CD4-positive, alpha-beta memory T cell (primary cell): ENCODE measurements around the gene CAMTA2. TPM values are rescaled to one million over a fixed set of nuclear protein-coding genes. Genes with fewer than 3 reads are reported as not detected.

ENCODE experiments used
- CTCF ChIA-PET: fragments of 350-600 bp; sonication (Branson Sonifier 250); formaldehyde crosslinking; loops from one replicate; lab custom pipeline; 2021; ENCODE audit warnings: inconsistent platforms; ENCODE audit not compliant: partially characterized antibody; lab: Charles Lee
- POLR2A ChIA-PET: fragments of 350-600 bp; sonication (Branson Sonifier 250); formaldehyde crosslinking; loops from one replicate; lab custom pipeline; 2021; ENCODE audit not compliant: partially characterized antibody; lab: Charles Lee
- DNase-seq, 5 donors: peaks; one replicate each; pipeline versions ENCODE4 v3.0.0 to v3.0.0-alpha.2; 2020 to 2022; ENCODE audit warnings: mixed read lengths in 1 of 5
- H3K27ac ChIP-seq: one replicate; pipeline ENCODE4 v1.7.0; 2013; ENCODE audit warnings: low read depth, low read length
- H3K27me3 ChIP-seq: 2 replicates; pipeline ENCODE4 v1.7.0; 2013; ENCODE audit warnings: mild to moderate bottlenecking, low read length, moderate library complexity; ENCODE audit not compliant: insufficient read depth
- H3K36me3 ChIP-seq: 2 replicates; pipeline ENCODE4 v1.7.0; 2013; ENCODE audit warnings: mild to moderate bottlenecking, low read length, moderate library complexity; ENCODE audit not compliant: insufficient read depth
- H3K4me1 ChIP-seq: 2 replicates; pipeline ENCODE4 v1.7.0; 2013; ENCODE audit warnings: mild to moderate bottlenecking, low read length, moderate library complexity; ENCODE audit not compliant: insufficient read depth
- H3K4me3 ChIP-seq, 2 donors: one replicate each; pipeline ENCODE4 v1.7.0; 2013; ENCODE audit warnings: low read length in 2 of 2, mild to moderate bottlenecking in 1 of 2
- H3K9me3 ChIP-seq, 2 donors: one replicate each; pipeline ENCODE4 v1.7.0; 2013; ENCODE audit warnings: low read length in 2 of 2, control low read depth in 1 of 2; ENCODE audit not compliant: control insufficient read depth in 1 of 2
- H3K27ac Mint-ChIP-seq, 7 donors: one replicate each; pipeline ENCODE4 v1.8.0; 2020 to 2021; ENCODE audit warnings: mixed read lengths in 7 of 7, mild to moderate bottlenecking in 6 of 7, inconsistent platforms in 3 of 7, moderate library complexity in 3 of 7
- H3K27me3 Mint-ChIP-seq, 2 donors: one replicate each; pipeline ENCODE4 v1.8.0; 2020 to 2021; ENCODE audit warnings: mixed read lengths in 2 of 2
- H3K36me3 Mint-ChIP-seq, 2 donors: one replicate each; pipeline ENCODE4 v1.8.0; 2020 to 2021; ENCODE audit warnings: mixed read lengths in 2 of 2, inconsistent platforms in 1 of 2, mild to moderate bottlenecking in 1 of 2
- H3K4me1 Mint-ChIP-seq, 4 donors: one replicate each; pipeline ENCODE4 v1.8.0; 2020 to 2021; ENCODE audit warnings: mixed read lengths in 4 of 4, mild to moderate bottlenecking in 1 of 4
- H3K4me3 Mint-ChIP-seq, 8 donors: one replicate each; pipeline ENCODE4 v1.8.0; 2020 to 2021; ENCODE audit warnings: mixed read lengths in 8 of 8, mild to moderate bottlenecking in 7 of 8, moderate library complexity in 6 of 8, inconsistent platforms in 3 of 8
- H3K9me3 Mint-ChIP-seq, 8 donors: one replicate each; pipeline ENCODE4 v1.8.0; 2020 to 2021; ENCODE audit warnings: mixed read lengths in 8 of 8, mild to moderate bottlenecking in 5 of 8, inconsistent platforms in 3 of 8, moderate library complexity in 1 of 8
- intact Hi-C: fragments of 100-400 bp; cut with micrococcal nuclease; formaldehyde crosslinking; loops from one replicate; pipeline ENCODE4 v1.15.1; 2023
- polyA plus RNA-seq, 2 donors: library from polyadenylated mRNA; unstranded; fragments of 300-500 nt; fragmentation: Illumina TruSeq; gene quantifications; one replicate each; pipeline ENCODE4 v1.2.3, GENCODE V29; 2021
- total RNA-seq, 2 experiments: library from RNA; stranded (reverse); gene quantifications; one replicate each; pipeline ENCODE4 v1.2.3, GENCODE V29; 2021

Gene CAMTA2
- total and polyA plus RNA-seq, 4 experiments from 2014 or later, result 4.6 to 84.8 (median 44.2) TPM

GRCh38 chr17:4958102-4958501 is 29.4 kb downstream of the CAMTA2 start:
- DNase-seq, result no peak
- peaks cover 4 to 14% (median 10%) of the 10 kb centered on the region in 4 donors for H3K4me1 Mint-ChIP-seq
- H3K27ac Mint-ChIP-seq, result no peak overlapping the region
- Histone ChIP-seq H3K4me1 (no peaks in the 10 kb centered on the region), H3K4me3 (no peak overlapping the region), H3K9me3 (no peaks in the 10 kb centered on the region), H3K36me3 (peaks cover 16% of the 10 kb centered on the region), H3K27me3 (no peaks in the 10 kb centered on the region), H3K27ac (no peak overlapping the region)
- no peaks in the 10 kb centered on the region for H3K27me3 Mint-ChIP-seq
- intact Hi-C loops, result no loop called here
- H3K4me3 Mint-ChIP-seq, result no peak overlapping the region
- POLR2A ChIA-PET, result interaction anchor here (25.3 to 27.9 kb wide), 2 partner anchors 10 to 12 kb away, joined by 973 read pairs; partner anchors contain the start of genes ENO3, PFN1, RNF167 and SLC25A11
- peaks cover 10 to 17% of the 10 kb centered on the region in 2 donors for H3K36me3 Mint-ChIP-seq
- no peaks in the 10 kb centered on the region for H3K9me3 Mint-ChIP-seq
- CTCF ChIA-PET, result interaction anchor here (1.2 to 5.1 kb wide), 5 partner anchors 9 to 55 kb away, joined by 3 to 33 read pairs (median 5); partner anchors contain the start of genes RNF167, SLC25A11 and SPAG7

GRCh38 chr17:4956493-4957061 is 30.9 kb downstream of the CAMTA2 start:
- no peaks in the 10 kb centered on the region for H3K27me3 ChIP-seq
- ChIA-PET POLR2A (interaction anchor here (0.9 to 27.9 kb wide), 3 partner anchors 11 to 50 kb away, joined by 3 to 973 read pairs (median 973); partner anchors contain the start of genes ENO3, PFN1, RNF167 and SLC25A11), CTCF (interaction anchor here (0.8 to 5.1 kb wide), 5 partner anchors 11 to 53 kb away, joined by 3 to 33 read pairs (median 4); partner anchors contain the start of gene SPAG7)
- intact Hi-C loops, result loop anchor here (1.0 kb wide), 1 partner anchor 47 kb away; no protein-coding TSS in a partner anchor
- no peak overlapping the region for H3K27ac ChIP-seq
- no peaks in the 10 kb centered on the region for H3K4me1 ChIP-seq
- H3K9me3 ChIP-seq, result no peaks in the 10 kb centered on the region
- DNase-seq, result peak in 2 of 5 donors; percentile 29 to 35
- H3K36me3 ChIP-seq, result peaks cover 16% of the 10 kb centered on the region
- Mint-ChIP-seq H3K36me3 (peaks cover 10 to 16% of the 10 kb centered on the region in 2 donors), H3K27me3 (no peaks in the 10 kb centered on the region), H3K9me3 (no peaks in the 10 kb centered on the region), H3K4me1 (peaks cover 4 to 17% (median 10%) of the 10 kb centered on the region in 4 donors), H3K4me3 (no peak overlapping the region), H3K27ac (peak overlapping the region in 1 of 7 donors; percentile 50)
- H3K4me3 ChIP-seq, result no peak overlapping the region

GRCh38 chr17:4955091-4955490 is 32.4 kb downstream of the CAMTA2 start:
- Histone ChIP-seq H3K4me1 (peaks cover 13% of the 10 kb centered on the region), H3K27me3 (no peaks in the 10 kb centered on the region), H3K4me3 (no peak overlapping the region), H3K36me3 (peaks cover 10% of the 10 kb centered on the region), H3K9me3 (no peaks in the 10 kb centered on the region), H3K27ac (no peak overlapping the region)
- H3K4me1 Mint-ChIP-seq, result peaks cover 6 to 32% (median 17%) of the 10 kb centered on the region in 4 donors
- DNase-seq, result no peak
- H3K27ac Mint-ChIP-seq, result no peak overlapping the region
- CTCF ChIA-PET, result interaction anchor here (0.6 to 5.1 kb wide), 5 partner anchors 12 to 697 kb away, joined by 3 to 33 read pairs (median 5); partner anchors contain the start of genes RNF167, SLC25A11 and SPAG7
- POLR2A ChIA-PET, result interaction anchor here (1.2 to 27.9 kb wide), 3 partner anchors 9 to 46 kb away, joined by 3 to 973 read pairs (median 973); partner anchors contain the start of genes ENO3, PFN1, RNF167 and SLC25A11
- no peaks in the 10 kb centered on the region for H3K27me3 Mint-ChIP-seq
- intact Hi-C loops, result no loop called here
- no peak overlapping the region for H3K4me3 Mint-ChIP-seq
- H3K36me3 Mint-ChIP-seq, result peaks cover 2 to 8% of the 10 kb centered on the region in 2 donors
- H3K9me3 Mint-ChIP-seq, result no peaks in the 10 kb centered on the region

- Histone ChIP-seq H3K9me3 (no peaks in the 10 kb centered on the region), H3K27me3 (no peaks in the 10 kb centered on the region), H3K4me3 (no peak overlapping the region), H3K36me3 (no peaks in the 10 kb centered on the region), H3K27ac (no peak overlapping the region), H3K4me1 (peaks cover 13% of the 10 kb centered on the region)
- H3K4me1 Mint-ChIP-seq, result peaks cover 6 to 36% (median 20%) of the 10 kb centered on the region in 4 donors
- CTCF ChIA-PET, result interaction anchor here (0.6 to 5.1 kb wide), 2 partner anchors 44 to 52 kb away, joined by 3 to 33 read pairs; no protein-coding TSS in a partner anchor
- H3K4me3 Mint-ChIP-seq, result no peak overlapping the region
- POLR2A ChIA-PET, result interaction anchor here (0.8 to 25.3 kb wide), 5 partner anchors 9 to 44 kb away, joined by 3 to 973 read pairs (median 7); partner anchors contain the start of genes CAMTA2, RNF167, SLC25A11 and SPAG7
- H3K27ac Mint-ChIP-seq, result peak overlapping the region in 2 of 7 donors; percentile 29 to 61
- peaks cover 0 to 8% of the 10 kb centered on the region in 2 donors for H3K36me3 Mint-ChIP-seq
- intact Hi-C loops, result no loop called here
- peaks cover 0 to 2% (median 0%) of the 10 kb centered on the region in 8 donors for H3K9me3 Mint-ChIP-seq
- DNase-seq, result no peak
- H3K27me3 Mint-ChIP-seq, result no peaks in the 10 kb centered on the region
Observed at GRCh38 chr17:4953451-4953961, 34.0 kb downstream of the CAMTA2 start.

DNA sequence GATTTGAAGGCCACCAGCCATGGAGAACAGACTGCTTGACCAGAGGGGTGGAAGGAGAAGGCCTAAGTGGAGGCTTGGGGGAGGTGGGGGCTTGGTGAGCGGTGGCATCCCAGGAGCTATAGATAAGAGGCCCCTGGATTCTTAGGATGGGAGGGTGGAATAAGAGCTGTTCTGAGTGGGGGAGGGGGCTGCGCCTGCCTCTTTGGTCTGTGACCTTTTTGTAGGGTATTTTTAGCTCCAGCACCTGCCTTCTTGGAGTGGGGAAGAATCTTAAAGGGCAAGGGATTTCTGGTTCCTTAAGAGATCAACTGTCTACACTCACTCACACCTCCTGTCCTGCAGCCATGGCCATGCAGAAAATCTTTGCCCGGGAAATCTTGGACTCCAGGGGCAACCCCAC is 36.0 kb downstream of the CAMTA2 start:
- H3K27ac Mint-ChIP-seq, result peak overlapping the region in 4 of 7 donors; percentile 37 to 92 (median 56)
- H3K4me1 ChIP-seq, result peaks cover 17% of the 10 kb centered on the region
- peaks cover 6 to 45% (median 20%) of the 10 kb centered on the region in 4 donors for H3K4me1 Mint-ChIP-seq
- H3K4me3 ChIP-seq, result no peak overlapping the region
- no peaks in the 10 kb centered on the region for H3K27me3 Mint-ChIP-seq
- ChIA-PET CTCF (interaction anchor here (0.6 to 3.1 kb wide), 6 partner anchors 11 to 84 kb away, joined by 3 to 11 read pairs (median 6); partner anchors contain the start of genes RNF167 and SPAG7), POLR2A (interaction anchor here (8.0 to 25.3 kb wide), 2 partner anchors 12 to 17 kb away, joined by 215 to 973 read pairs; partner anchors contain the start of genes RNF167, SLC25A11 and SPAG7)
- no peaks in the 10 kb centered on the region for H3K27me3 ChIP-seq
- DNase-seq, result no peak
- H3K36me3 Mint-ChIP-seq, result peaks cover 9 to 16% of the 10 kb centered on the region in 2 donors
- H3K27ac ChIP-seq, result no peak overlapping the region
- H3K36me3 ChIP-seq, result peaks cover 10% of the 10 kb centered on the region
- H3K4me3 Mint-ChIP-seq, result peak overlapping the region in 7 of 8 donors; percentile 3 to 84 (median 20)
- intact Hi-C loops, result no loop called here
- H3K9me3 ChIP-seq, result no peaks in the 10 kb centered on the region
- peaks cover 0 to 2% (median 0%) of the 10 kb centered on the region in 8 donors for H3K9me3 Mint-ChIP-seq

GRCh38 chr17:4950746-4951204 is 36.7 kb downstream of the CAMTA2 start, which contains the start of gene ENO3:
ENO3 (plus strand) TSS chr17:4951119; CDS start chr17:4951830, 711 bp downstream.
- peaks cover 15% of the 10 kb centered on the region for H3K36me3 ChIP-seq
- Mint-ChIP-seq H3K27ac (peak within 1 kb of the TSS; percentile 84 to 93 (median 91)), H3K27me3 (no peaks in the 10 kb centered on the region), H3K4me3 (peak within 1 kb of the TSS; percentile 80 to 87 (median 83)), H3K4me1 (peaks cover 7 to 48% (median 22%) of the 10 kb centered on the region in 4 donors), H3K36me3 (peaks cover 15 to 22% of the 10 kb centered on the region in 2 donors), H3K9me3 (peaks cover 0 to 2% (median 0%) of the 10 kb centered on the region in 8 donors)
- no peaks in the 10 kb centered on the region for H3K9me3 ChIP-seq
- intact Hi-C loops, result no loop called here
- peak within 1 kb of the TSS; percentile 94 for H3K27ac ChIP-seq
- no peaks in the 10 kb centered on the region for H3K27me3 ChIP-seq
- DNase-seq, result no peak
- POLR2A ChIA-PET, result interaction anchor here (0.9 to 25.3 kb wide), 6 partner anchors 11 to 807 kb away, joined by 4 to 973 read pairs (median 6); partner anchors contain the start of genes CAMTA2, CYB5D2, INCA1 and KIF1C
- peaks cover 24% of the 10 kb centered on the region for H3K4me1 ChIP-seq
- CTCF ChIA-PET, result interaction anchor here (1.0 to 3.1 kb wide), 5 partner anchors 10 to 41 kb away, joined by 3 to 11 read pairs (median 8); partner anchors contain the start of genes RNF167 and SPAG7
- peak within 1 kb of the TSS in 1 of 2 donors; percentile 94 for H3K4me3 ChIP-seq
